ENCODE measurements around the gene CFAP77. TPM values are rescaled to one million over a fixed set of nuclear protein-coding genes. Genes with fewer than 3 reads are reported as not detected.

Gene CFAP77
- total RNA-seq, 1 donor from 2014 or later = not detected

GRCh38 chr9:132547976-132548730 lies 138.1 kb downstream of the CFAP77 start:
- intact Hi-C loops (cut with DNase I) = no loop called here
- no peak overlapping the region for H3K27ac ChIP-seq
- H3K4me3 ChIP-seq = no peak overlapping the region
- TF ChIP-seq, protein P1, sequence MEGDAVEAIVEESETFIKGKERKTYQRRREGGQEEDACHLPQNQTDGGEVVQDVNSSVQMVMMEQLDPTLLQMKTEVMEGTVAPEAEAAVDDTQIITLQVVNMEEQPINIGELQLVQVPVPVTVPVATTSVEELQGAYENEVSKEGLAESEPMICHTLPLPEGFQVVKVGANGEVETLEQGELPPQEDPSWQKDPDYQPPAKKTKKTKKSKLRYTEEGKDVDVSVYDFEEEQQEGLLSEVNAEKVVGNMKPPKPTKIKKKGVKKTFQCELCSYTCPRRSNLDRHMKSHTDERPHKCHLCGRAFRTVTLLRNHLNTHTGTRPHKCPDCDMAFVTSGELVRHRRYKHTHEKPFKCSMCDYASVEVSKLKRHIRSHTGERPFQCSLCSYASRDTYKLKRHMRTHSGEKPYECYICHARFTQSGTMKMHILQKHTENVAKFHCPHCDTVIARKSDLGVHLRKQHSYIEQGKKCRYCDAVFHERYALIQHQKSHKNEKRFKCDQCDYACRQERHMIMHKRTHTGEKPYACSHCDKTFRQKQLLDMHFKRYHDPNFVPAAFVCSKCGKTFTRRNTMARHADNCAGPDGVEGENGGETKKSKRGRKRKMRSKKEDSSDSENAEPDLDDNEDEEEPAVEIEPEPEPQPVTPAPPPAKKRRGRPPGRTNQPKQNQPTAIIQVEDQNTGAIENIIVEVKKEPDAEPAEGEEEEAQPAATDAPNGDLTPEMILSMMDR (IDR thresholded peaks at IDR 0.05) = no peak
- H3K36me3 ChIP-seq = no peaks in the 10 kb centered on the region
- ATAC-seq (no peak), DNase-seq (no peak)
- H3K27me3 ChIP-seq = peaks cover 13% of the 10 kb centered on the region
- H3K9me3 ChIP-seq = no peaks in the 10 kb centered on the region
- H3K4me1 ChIP-seq = no peaks in the 10 kb centered on the region

DNA sequence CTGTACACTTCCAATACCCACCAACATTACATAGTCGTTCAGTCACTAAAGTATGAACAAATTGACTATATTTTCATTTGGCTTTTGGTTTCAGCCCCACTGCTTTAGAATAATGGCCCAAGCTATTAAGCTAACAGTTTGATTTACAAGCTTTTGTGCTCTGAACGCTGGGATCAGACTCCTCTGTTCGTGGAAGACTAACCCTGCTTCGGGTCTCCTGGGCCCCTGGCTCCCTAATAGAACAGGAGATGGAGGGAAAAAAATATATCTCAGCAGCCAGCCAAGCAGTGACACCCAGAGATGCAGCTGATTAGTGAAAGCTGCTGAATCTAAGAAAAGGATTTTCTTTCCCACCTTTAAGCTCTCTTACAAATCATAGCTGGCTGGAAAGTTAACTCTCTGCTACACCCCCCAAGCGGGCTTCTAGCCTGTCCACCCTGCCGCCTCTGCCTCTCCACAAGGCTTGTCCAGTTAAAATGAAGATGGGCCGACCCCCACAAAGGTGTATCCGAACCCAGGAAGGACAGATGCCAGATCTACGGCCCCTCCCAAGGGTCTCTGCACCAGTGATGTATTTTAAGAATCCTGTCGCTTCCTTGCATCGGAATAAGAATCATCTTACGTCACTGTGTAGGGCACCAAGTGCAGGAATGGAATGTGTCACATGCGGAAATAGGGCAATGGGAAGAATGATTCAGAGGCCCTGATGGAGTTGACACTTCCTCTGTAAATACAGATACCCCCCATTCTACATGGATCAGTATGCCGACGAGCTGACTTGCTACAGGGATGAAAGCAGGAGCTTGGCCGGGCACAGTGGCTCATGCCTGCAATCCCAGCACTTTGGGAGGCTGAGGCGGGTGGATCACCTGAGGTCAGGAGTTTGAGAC lies 139.0 kb downstream of the CFAP77 start:
- intact Hi-C loops (cut with DNase I) = no loop called here
- peaks cover 13% of the 10 kb centered on the region for H3K27me3 ChIP-seq
- TF ChIP-seq, protein P1 (IDR thresholded peaks at IDR 0.05) = no peak
- H3K4me3 ChIP-seq = no peak overlapping the region
- no peaks in the 10 kb centered on the region for H3K9me3 ChIP-seq
- no peak for ATAC-seq
- H3K36me3 ChIP-seq = no peaks in the 10 kb centered on the region
- no peaks in the 10 kb centered on the region for H3K4me1 ChIP-seq
- no peak overlapping the region for H3K27ac ChIP-seq
- no peak for DNase-seq

GRCh38 chr9:132551556-132551955 lies 141.5 kb downstream of the CFAP77 start:
- Histone ChIP-seq H3K27me3 (peaks cover 5% of the 10 kb centered on the region), H3K27ac (no peak overlapping the region), H3K4me1 (no peaks in the 10 kb centered on the region), H3K9me3 (no peaks in the 10 kb centered on the region), H3K4me3 (no peak overlapping the region), H3K36me3 (no peaks in the 10 kb centered on the region)
- DNase-seq = no peak
- ATAC-seq = no peak
- intact Hi-C loops (cut with DNase I) = no loop called here
- TF ChIP-seq, protein P1 (IDR thresholded peaks at IDR 0.05) = no peak

DNA sequence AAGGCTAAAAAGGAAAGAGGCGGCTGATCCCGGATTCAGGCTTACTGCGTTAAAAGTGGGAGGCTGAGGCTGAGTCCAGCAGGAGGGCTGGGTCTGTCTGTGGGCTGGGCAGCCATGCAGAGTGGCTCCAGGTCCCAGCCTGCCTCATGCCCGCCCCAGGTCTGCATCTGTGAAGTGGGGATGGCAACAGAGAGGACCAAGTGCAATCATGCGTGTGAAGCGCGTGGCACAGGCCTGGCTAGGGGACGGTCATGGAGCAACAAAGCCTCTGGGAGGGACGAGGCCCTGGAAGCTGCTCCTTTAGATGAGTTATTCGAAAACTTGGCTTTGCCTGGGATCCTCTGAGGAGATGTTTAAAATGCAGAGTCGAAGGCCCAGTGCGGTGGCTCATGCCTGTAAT lies 142.0 kb downstream of the CFAP77 start:
- no peaks in the 10 kb centered on the region for H3K9me3 ChIP-seq
- H3K4me3 ChIP-seq = no peak overlapping the region
- ATAC-seq = no peak
- no peak for DNase-seq
- no peaks in the 10 kb centered on the region for H3K36me3 ChIP-seq
- intact Hi-C loops (cut with DNase I) = no loop called here
- TF ChIP-seq, protein P1 (IDR thresholded peaks at IDR 0.05) = no peak
- no peaks in the 10 kb centered on the region for H3K4me1 ChIP-seq
- H3K27ac ChIP-seq = no peak overlapping the region
- peaks cover 2% of the 10 kb centered on the region for H3K27me3 ChIP-seq

- H3K9me3 ChIP-seq = no peaks in the 10 kb centered on the region
- no peak overlapping the region for H3K27ac ChIP-seq
- no peaks in the 10 kb centered on the region for H3K4me1 ChIP-seq
- TF ChIP-seq, protein P1 (IDR thresholded peaks at IDR 0.05) = no peak
- H3K4me3 ChIP-seq = no peak overlapping the region
- intact Hi-C loops (cut with DNase I) = no loop called here
- no peaks in the 10 kb centered on the region for H3K36me3 ChIP-seq
- no peaks in the 10 kb centered on the region for H3K27me3 ChIP-seq
- no peak for ATAC-seq
- no peak for DNase-seq
These were observed 144.7 kb downstream of the CFAP77 start for GRCh38 chr9:132554755-132555154.
